IMR-90 (cell line): ENCODE data around the gene NPR2.

Experiments
- BHLHE40 ChIP-seq: fragments of 150-350 bp; IDR thresholded peaks from 2 replicates; pipeline ENCODE4 v1.6.1; 2016; ENCODE audit warnings: mild to moderate bottlenecking, low read depth, low read length
- MAZ ChIP-seq: IDR thresholded peaks from 2 replicates; pipeline ENCODE4 v1.6.1; 2012; ENCODE audit warnings: low read depth, mild to moderate bottlenecking, low read length, improper control_type of control experiment, moderate library complexity, borderline replicate concordance
- NFE2L2 ChIP-seq: fragments of 150-350 bp; IDR thresholded peaks from 2 replicates; pipeline ENCODE4 v1.6.1; 2016; ENCODE audit warnings: low read depth, mild to moderate bottlenecking, low read length
- POLR2A ChIP-seq: IDR thresholded peaks from 2 replicates; pipeline ENCODE4 v1.6.1; 2012; ENCODE audit warnings: mild to moderate bottlenecking, low read depth, low read length
- RAD21 ChIP-seq: IDR thresholded peaks from 2 replicates; pipeline ENCODE4 v1.6.1; 2012; ENCODE audit warnings: low read length, improper control_type of control experiment
- RFX5 ChIP-seq: IDR thresholded peaks from 2 replicates; pipeline ENCODE4 v1.8.0; 2012; ENCODE audit warnings: low read depth, mild to moderate bottlenecking, low read length, moderate library complexity
- TF ChIP-seq, protein P1 (sequence below): conservative IDR thresholded peaks from 2 replicates; pipeline ENCODE4 v1.5.1; 2012; ENCODE audit warnings: mild to moderate bottlenecking, low read depth, low read length, improper control_type of control experiment
- TF ChIP-seq, protein P2 (sequence below): fragments of 150-350 bp; IDR thresholded peaks from 2 replicates; pipeline ENCODE4 v1.6.1; 2016; ENCODE audit warnings: low read depth, mild to moderate bottlenecking, low read length, moderate library complexity, borderline replicate concordance

DNA sequence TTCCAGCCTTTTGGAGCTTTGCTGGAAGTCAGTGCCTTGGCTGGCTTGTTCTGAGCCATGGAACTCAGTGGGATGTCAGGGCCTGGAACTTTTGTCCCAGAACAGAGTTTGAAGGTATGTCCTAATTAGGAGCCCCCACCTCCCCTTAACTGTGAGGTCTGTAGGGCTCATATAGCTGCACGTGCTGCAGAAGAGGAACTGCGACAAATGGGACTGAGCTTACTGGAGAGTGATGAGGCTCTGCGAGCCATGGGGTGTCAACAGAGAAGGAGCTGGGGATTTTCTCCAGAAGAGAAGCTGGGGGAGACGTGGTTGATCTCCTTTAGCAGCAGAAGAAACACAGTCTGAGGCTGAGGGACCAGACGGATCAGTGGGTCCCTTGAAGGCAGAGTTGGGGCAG, 48.5 kb downstream of the NPR2 start:
- TF ChIP-seq, protein P1, sequence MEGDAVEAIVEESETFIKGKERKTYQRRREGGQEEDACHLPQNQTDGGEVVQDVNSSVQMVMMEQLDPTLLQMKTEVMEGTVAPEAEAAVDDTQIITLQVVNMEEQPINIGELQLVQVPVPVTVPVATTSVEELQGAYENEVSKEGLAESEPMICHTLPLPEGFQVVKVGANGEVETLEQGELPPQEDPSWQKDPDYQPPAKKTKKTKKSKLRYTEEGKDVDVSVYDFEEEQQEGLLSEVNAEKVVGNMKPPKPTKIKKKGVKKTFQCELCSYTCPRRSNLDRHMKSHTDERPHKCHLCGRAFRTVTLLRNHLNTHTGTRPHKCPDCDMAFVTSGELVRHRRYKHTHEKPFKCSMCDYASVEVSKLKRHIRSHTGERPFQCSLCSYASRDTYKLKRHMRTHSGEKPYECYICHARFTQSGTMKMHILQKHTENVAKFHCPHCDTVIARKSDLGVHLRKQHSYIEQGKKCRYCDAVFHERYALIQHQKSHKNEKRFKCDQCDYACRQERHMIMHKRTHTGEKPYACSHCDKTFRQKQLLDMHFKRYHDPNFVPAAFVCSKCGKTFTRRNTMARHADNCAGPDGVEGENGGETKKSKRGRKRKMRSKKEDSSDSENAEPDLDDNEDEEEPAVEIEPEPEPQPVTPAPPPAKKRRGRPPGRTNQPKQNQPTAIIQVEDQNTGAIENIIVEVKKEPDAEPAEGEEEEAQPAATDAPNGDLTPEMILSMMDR, result no peak
- TF ChIP-seq NFE2L2 (no peak), BHLHE40 (no peak), MAZ (no peak), POLR2A (no peak), RFX5 (no peak), RAD21 (no peak)
- TF ChIP-seq, protein P2, sequence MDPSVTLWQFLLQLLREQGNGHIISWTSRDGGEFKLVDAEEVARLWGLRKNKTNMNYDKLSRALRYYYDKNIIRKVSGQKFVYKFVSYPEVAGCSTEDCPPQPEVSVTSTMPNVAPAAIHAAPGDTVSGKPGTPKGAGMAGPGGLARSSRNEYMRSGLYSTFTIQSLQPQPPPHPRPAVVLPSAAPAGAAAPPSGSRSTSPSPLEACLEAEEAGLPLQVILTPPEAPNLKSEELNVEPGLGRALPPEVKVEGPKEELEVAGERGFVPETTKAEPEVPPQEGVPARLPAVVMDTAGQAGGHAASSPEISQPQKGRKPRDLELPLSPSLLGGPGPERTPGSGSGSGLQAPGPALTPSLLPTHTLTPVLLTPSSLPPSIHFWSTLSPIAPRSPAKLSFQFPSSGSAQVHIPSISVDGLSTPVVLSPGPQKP, result no peak
